Measurements from ENCODE around the gene NCOA5.

NCOA5 gene

DNA sequence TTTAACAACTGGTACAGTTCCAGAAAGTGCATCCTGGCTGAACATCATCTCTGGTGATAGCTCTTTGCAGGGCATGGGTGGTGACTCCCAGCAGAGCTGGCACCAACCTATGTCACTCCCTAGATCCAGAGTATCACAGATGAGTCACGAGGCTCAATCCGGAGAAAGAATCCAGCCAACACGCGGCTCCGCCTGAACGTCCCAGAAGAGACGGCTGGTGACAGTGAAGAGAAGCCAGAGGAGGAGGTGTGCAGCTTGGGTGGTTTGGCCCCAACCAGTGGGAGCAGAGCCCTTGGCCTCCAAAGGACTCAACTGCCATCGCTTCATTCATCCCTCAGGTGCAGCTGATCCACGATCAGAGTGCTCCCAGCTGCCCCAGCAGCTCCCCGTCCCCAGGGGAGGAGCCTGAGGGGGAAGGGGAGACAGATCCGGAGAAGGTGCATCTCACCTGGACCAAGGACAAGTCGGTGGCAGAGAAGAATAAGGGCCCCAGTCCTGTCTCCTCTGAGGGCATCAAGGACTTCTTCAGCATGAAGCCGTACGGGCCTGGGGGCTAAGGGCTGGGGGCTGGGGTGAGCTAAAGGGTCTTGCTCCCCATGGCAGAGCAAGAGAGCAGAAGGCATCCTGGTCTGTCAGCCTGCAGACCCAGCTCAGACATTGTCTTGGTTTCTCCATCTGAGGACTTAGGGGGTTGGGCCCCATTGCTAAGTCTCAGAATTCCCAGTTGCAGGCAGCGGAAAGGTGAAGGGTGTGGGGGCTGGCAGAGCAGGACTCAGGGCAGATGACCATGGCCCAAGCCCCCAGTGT lies 33.5 kb downstream of the NCOA5 start:
- TF ChIP-seq, protein P1, sequence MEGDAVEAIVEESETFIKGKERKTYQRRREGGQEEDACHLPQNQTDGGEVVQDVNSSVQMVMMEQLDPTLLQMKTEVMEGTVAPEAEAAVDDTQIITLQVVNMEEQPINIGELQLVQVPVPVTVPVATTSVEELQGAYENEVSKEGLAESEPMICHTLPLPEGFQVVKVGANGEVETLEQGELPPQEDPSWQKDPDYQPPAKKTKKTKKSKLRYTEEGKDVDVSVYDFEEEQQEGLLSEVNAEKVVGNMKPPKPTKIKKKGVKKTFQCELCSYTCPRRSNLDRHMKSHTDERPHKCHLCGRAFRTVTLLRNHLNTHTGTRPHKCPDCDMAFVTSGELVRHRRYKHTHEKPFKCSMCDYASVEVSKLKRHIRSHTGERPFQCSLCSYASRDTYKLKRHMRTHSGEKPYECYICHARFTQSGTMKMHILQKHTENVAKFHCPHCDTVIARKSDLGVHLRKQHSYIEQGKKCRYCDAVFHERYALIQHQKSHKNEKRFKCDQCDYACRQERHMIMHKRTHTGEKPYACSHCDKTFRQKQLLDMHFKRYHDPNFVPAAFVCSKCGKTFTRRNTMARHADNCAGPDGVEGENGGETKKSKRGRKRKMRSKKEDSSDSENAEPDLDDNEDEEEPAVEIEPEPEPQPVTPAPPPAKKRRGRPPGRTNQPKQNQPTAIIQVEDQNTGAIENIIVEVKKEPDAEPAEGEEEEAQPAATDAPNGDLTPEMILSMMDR (conservative IDR thresholded peaks at IDR 0.05; ENCODE audit: low read depth, low read length) = no peak

DNA sequence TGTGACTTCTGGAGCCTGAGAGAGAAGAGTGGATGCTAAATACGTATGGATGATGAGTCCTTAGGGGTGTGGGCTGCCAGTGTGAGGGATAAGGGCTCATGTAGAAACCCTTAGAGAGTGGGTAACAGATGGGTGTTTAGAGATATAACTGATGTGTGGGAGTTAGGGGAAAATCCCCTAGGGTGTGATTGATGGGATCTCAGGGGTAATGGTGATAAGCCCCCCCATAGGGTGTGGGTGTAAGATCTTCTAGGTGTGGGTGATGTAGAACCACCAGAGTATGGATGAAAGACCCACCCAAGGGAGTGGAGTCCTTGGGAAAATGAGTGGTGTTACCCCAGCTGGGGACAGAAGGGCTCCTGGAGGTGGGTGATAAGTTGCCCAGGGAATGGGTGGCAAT lies 34.5 kb downstream of the NCOA5 start:
- DNase-seq (ENCODE audit: low read depth) = no peak
- TF ChIP-seq, protein P1 (conservative IDR thresholded peaks at IDR 0.05; ENCODE audit: low read depth, low read length) = no peak

More for the DNA sequence above, 33.5 kb downstream of the NCOA5 start:
- no peak overlapping the region for H3K4me3 ChIP-seq (ENCODE audit: low read depth, low read length)
- no peak for DNase-seq (ENCODE audit: low read depth)

DNA sequence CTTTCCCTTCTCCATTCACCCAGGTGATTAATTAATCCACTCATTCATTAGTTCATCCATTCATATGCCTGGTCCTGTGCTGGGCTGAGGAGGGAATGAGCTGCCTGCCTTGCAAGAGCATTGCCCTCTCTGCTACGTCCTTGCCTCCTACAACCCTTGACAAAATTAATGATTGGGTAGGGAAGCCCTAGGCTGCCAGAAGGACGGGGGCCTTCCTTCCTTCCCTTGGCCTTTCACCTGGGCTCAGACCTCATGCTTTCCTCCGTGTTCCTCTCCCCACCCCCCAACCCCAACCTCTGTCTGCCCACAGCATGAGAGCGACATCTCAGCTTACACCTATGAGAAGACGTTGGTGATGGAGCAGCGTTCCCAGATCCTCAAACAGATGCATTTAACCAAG lies 35.2 kb downstream of the NCOA5 start:
- H3K4me3 ChIP-seq (ENCODE audit: low read depth, low read length) = no peak overlapping the region
- TF ChIP-seq, protein P1 (conservative IDR thresholded peaks at IDR 0.05; ENCODE audit: low read depth, low read length) = no peak
- DNase-seq (ENCODE audit: low read depth) = no peak

More for the DNA sequence above, 34.5 kb downstream of the NCOA5 start:
- H3K4me3 ChIP-seq (ENCODE audit: low read depth, low read length) = no peak overlapping the region

DNA sequence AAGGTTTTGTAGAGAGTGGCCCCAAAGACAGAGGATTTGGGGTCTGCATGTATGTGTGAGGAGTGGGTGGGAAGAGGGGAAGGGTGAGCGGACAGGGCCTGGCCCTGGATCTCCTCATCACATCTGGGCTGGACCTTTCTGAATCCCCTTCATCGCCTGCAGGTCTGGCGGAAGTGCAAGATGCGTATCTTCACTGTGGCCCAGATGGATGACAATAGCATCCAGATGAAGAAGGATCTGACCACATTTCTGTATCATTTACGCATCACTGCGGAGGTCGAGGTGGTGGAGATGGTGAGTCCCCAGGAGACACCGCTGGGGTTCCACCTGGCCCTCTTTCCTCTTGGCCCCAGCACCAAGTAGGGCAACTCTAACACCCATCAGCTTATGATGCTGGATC lies 36.3 kb downstream of the NCOA5 start:
- no peak for DNase-seq (ENCODE audit: low read depth)
- TF ChIP-seq, protein P1 (conservative IDR thresholded peaks at IDR 0.05; ENCODE audit: low read depth, low read length) = no peak
- H3K4me3 ChIP-seq (ENCODE audit: low read depth, low read length) = no peak overlapping the region

DNA sequence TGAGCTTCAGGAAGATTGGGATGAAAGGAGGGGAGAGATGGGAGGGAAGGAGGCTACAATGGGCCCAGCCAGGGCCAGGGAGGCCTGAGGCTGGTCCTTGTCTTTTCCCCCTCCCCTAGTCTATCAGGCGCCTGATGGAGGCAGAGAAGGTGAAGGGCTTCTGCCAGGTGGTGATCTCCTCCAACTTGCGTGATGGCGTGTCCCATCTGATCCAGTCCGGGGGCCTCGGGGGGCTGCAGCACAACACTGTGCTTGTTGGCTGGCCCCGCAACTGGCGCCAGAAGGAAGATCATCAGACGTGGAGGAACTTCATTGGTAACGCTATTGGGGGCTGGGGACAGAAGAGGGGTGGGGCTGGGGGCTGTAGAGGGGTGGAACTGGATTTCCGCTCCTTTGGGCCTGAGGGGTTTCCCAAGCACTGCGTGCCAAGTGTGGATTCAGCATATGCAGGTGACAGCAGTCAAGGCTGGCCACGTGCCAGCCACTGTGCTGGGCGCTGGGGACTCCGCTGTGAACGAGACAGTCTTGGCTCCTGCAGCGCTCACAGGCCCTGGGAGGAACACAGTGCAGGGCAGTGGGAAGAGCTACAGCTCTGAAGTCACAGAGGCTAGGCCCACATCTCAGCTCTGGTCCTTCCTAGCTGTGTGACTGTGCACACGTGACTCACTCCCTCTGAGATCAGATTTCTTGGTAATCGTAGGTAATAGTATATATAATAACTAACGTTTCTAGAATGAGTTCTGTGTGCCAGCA lies 38.0 kb downstream of the NCOA5 start:
- H3K4me3 ChIP-seq (ENCODE audit: low read depth, low read length) = no peak overlapping the region
- no peak for DNase-seq (ENCODE audit: low read depth)
- TF ChIP-seq, protein P1 (conservative IDR thresholded peaks at IDR 0.05; ENCODE audit: low read depth, low read length) = no peak

DNA sequence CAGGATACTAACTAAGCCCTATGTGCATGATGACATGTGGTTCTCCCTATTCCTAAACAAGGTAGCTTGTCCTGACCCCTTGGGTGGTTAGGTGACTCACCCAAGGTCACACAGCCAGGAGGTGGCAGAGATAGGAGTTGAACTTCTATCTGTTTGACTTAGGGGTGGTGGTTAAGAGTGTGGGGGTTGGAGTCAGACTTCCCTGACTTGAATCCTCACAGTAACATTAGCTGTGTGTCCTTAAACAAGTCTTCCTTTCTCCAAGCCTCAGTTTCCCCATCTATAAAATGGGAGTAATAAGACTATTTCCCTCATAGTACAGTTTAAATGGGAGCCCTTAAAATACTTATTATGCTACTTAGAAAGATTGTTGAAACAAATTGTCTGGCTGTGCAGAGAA lies 38.9 kb downstream of the NCOA5 start:
- DNase-seq (ENCODE audit: low read depth) = no peak
- no peak overlapping the region for H3K4me3 ChIP-seq (ENCODE audit: low read depth, low read length)
- TF ChIP-seq, protein P1 (conservative IDR thresholded peaks at IDR 0.05; ENCODE audit: low read depth, low read length) = no peak

Measured in choroid plexus epithelial cell (primary cell).